HEK293 (cell line): ENCODE measurements around the gene CRYBG1.

Source experiments
- CTCF ChIA-PET: fragments of 350-600 bp; formaldehyde crosslinking; extraction: SDS; loops from one replicate; lab custom pipeline; 2021; ENCODE audit warnings: antibody characterized with exemption; lab: Yijun Ruan, JAX
- POLR2A ChIA-PET: fragments of 300-600 bp; formaldehyde crosslinking; extraction: SDS; loops from one replicate; lab custom pipeline; 2020; ENCODE audit warnings: antibody characterized with exemption, inconsistent platforms; lab: Yijun Ruan, JAX
- H3K27ac ChIP-seq: fragments of 200-500 bp; sonication (Bioruptor generic); 2 replicates; pipeline ENCODE4 v1.5.1; 2014; ENCODE audit warnings: low read depth, low read length, control low read depth, inconsistent platforms; ENCODE audit errors: extremely low read depth
- H3K36me3 ChIP-seq, 2 experiments: fragments of 200-500 bp in 1 of 2; sonication (Bioruptor generic) in 1 of 2; 1 replicate in 1 of 2; 2 replicates in 1 of 2; pipeline ENCODE4 v1.5.1; 2014 to 2017; ENCODE audit warnings: inconsistent platforms in 2 of 2, low read length in 2 of 2; ENCODE audit not compliant: control insufficient read depth in 2 of 2, insufficient read depth in 1 of 2
- H3K4me1 ChIP-seq: fragments of 200-500 bp; sonication (Bioruptor generic); 2 replicates; pipeline ENCODE4 v1.5.1; 2014; ENCODE audit warnings: mild to moderate bottlenecking, low read length, inconsistent platforms; ENCODE audit not compliant: control insufficient read depth, insufficient read depth
- H3K4me3 ChIP-seq: 2 replicates; pipeline ENCODE4 v1.5.1; 2011; ENCODE audit warnings: low read depth, mild to moderate bottlenecking, control low read depth, low read length, moderate library complexity
- H3K9me3 ChIP-seq: fragments of 200-500 bp; sonication (Bioruptor generic); 2 replicates; pipeline ENCODE4 v1.5.1; 2014; ENCODE audit warnings: low read depth, low read length, inconsistent platforms; ENCODE audit not compliant: control insufficient read depth, insufficient read depth
- CTCF ChIP-seq: fragments of 450-650 bp; formaldehyde crosslinking; IDR thresholded peaks from 2 replicates; pipeline ENCODE4 v1.5.1; 2016; ENCODE audit warnings: missing biosample characterization, missing genetic modification characterization
- PRDM4 ChIP-seq: fragments of 450-650 bp; formaldehyde crosslinking; IDR thresholded peaks from 2 replicates; pipeline ENCODE4 v1.5.1; 2017; ENCODE audit warnings: missing biosample characterization, missing genetic modification characterization
- REST ChIP-seq: fragments of 450-650 bp; formaldehyde crosslinking; IDR thresholded peaks from 2 replicates; pipeline ENCODE4 v1.5.1; 2016; ENCODE audit warnings: missing biosample characterization, missing genetic modification characterization
- SCRT2 ChIP-seq: fragments of 450-650 bp; formaldehyde crosslinking; IDR thresholded peaks from 2 replicates; pipeline ENCODE4 v1.5.1; 2016; ENCODE audit warnings: missing biosample characterization, missing genetic modification characterization
- ZBTB17 ChIP-seq: fragments of 450-650 bp; formaldehyde crosslinking; IDR thresholded peaks from 2 replicates; pipeline ENCODE4 v1.5.1; 2016; ENCODE audit warnings: missing biosample characterization, missing genetic modification characterization
- ZEB2 ChIP-seq: fragments of 450-650 bp; formaldehyde crosslinking; IDR thresholded peaks from 2 replicates; pipeline ENCODE4 v1.5.1; 2016; ENCODE audit warnings: missing biosample characterization, missing genetic modification characterization
- ZNF174 ChIP-seq: fragments of 450-650 bp; formaldehyde crosslinking; IDR thresholded peaks from 2 replicates; pipeline ENCODE4 v1.5.0; 2017; ENCODE audit warnings: missing biosample characterization, mild to moderate bottlenecking, missing genetic modification characterization
- ZNF2 ChIP-seq: fragments of 450-650 bp; formaldehyde crosslinking; IDR thresholded peaks from 2 replicates; pipeline ENCODE4 v1.5.1; 2016; ENCODE audit warnings: missing biosample characterization, missing genetic modification characterization
- ZNF514 ChIP-seq: fragments of 450-650 bp; formaldehyde crosslinking; IDR thresholded peaks from 2 replicates; pipeline ENCODE4 v1.5.1; 2016; ENCODE audit warnings: missing biosample characterization, missing genetic modification characterization
- ZNF521 ChIP-seq: fragments of 450-650 bp; formaldehyde crosslinking; IDR thresholded peaks from 2 replicates; pipeline ENCODE4 v1.5.1; 2017; ENCODE audit warnings: missing biosample characterization, mild to moderate bottlenecking, missing genetic modification characterization
- ZNF596 ChIP-seq: fragments of 450-650 bp; IDR thresholded peaks from 2 replicates; pipeline ENCODE4 v1.5.0; 2018; ENCODE audit warnings: missing biosample characterization, mild to moderate bottlenecking, missing genetic modification characterization, moderate library complexity
- ZNF639 ChIP-seq: fragments of 450-650 bp; formaldehyde crosslinking; IDR thresholded peaks from 2 replicates; pipeline ENCODE4 v1.5.1; 2016; ENCODE audit warnings: missing biosample characterization, missing genetic modification characterization
- ZNF654 ChIP-seq: fragments of 450-650 bp; formaldehyde crosslinking; IDR thresholded peaks from 2 replicates; pipeline ENCODE4 v1.5.1; 2016; ENCODE audit warnings: low read depth, missing biosample characterization, missing genetic modification characterization
- ZNF658 ChIP-seq: fragments of 450-650 bp; formaldehyde crosslinking; IDR thresholded peaks from 2 replicates; pipeline ENCODE4; 2016; ENCODE audit warnings: missing biosample characterization, missing genetic modification characterization
- ZNF660 ChIP-seq: fragments of 450-650 bp; IDR thresholded peaks from 2 replicates; pipeline ENCODE4 v1.5.1; 2018; ENCODE audit warnings: missing biosample characterization, mild to moderate bottlenecking, missing genetic modification characterization
- ZNF707 ChIP-seq: fragments of 450-650 bp; formaldehyde crosslinking; IDR thresholded peaks from 2 replicates; pipeline ENCODE4 v1.5.1; 2016; ENCODE audit warnings: missing biosample characterization, missing genetic modification characterization
- ZNF791 ChIP-seq: fragments of 450-650 bp; formaldehyde crosslinking; IDR thresholded peaks from 2 replicates; pipeline ENCODE4 v1.5.1; 2016; ENCODE audit warnings: missing biosample characterization, missing genetic modification characterization
- ZSCAN18 ChIP-seq: fragments of 450-650 bp; formaldehyde crosslinking; IDR thresholded peaks from 2 replicates; pipeline ENCODE4 v1.5.1; 2016; ENCODE audit warnings: missing biosample characterization, missing genetic modification characterization
- ZSCAN30 ChIP-seq: fragments of 450-650 bp; IDR thresholded peaks from 2 replicates; pipeline ENCODE4 v1.5.1; 2018; ENCODE audit warnings: missing biosample characterization, mild to moderate bottlenecking, missing genetic modification characterization, moderate library complexity

CRYBG1 gene

GRCh38 chr6:106440546-106440945, 80.0 kb downstream of the CRYBG1 start (continued):
- TF ChIP-seq ZNF707 (tag by site-specific recombination) (no peak), PRDM4 (no peak), ZSCAN30 (tag by site-specific recombination) (no peak), SCRT2 (no peak), ZNF521 (tag by site-specific recombination) (no peak), ZNF514 (no peak)

GRCh38 chr6:106442395-106442794, 81.9 kb downstream of the CRYBG1 start:
- ChIA-PET CTCF (interaction anchor here (0.6 to 11.5 kb wide), 17 partner anchors 8 to 994 kb away, joined by 3 to 291 read pairs (median 7); partner anchors contain the start of gene CRYBG1), POLR2A (interaction anchor here (0.8 to 1.4 kb wide), 2 partner anchors 112 to 124 kb away, joined by 3 to 5 read pairs; no protein-coding TSS in a partner anchor)
- H3K4me3 ChIP-seq: no peak overlapping the region
- no peaks in the 10 kb centered on the region for H3K9me3 ChIP-seq
- TF ChIP-seq REST (no peak), SCRT2 (peak; percentile 55)
- peaks cover 6% of the 10 kb centered on the region; the same call in 1 of the 2 replicates for H3K4me1 ChIP-seq
- H3K36me3 ChIP-seq: no peaks in the 10 kb centered on the region
- H3K27ac ChIP-seq: no peak overlapping the region

GRCh38 chr6:106444777-106445507, 84.4 kb downstream of the CRYBG1 start:
- TF ChIP-seq ZNF596 (tag by site-specific recombination) (no peak), ZSCAN18 (no peak), ZNF791 (no peak), ZNF658 (tag by site-specific recombination) (no peak), ZNF639 (tag by site-specific recombination) (0 out of 2 replicates have a peak, but pooled peaks have one; percentile 18), ZNF654 (tag by site-specific recombination) (peak; percentile 88), ZNF660 (tag by site-specific recombination) (no peak), ZEB2 (tag by site-specific recombination) (peak; percentile 54; the same call in 1 of the 2 replicates), ZBTB17 (tag by site-specific recombination) (peak; percentile 37; the same call in 1 of the 2 replicates), CTCF (tag by site-specific recombination) (peak; percentile 60), ZNF2 (tag by site-specific recombination) (peak; percentile 61; the same call in 1 of the 2 replicates), ZNF174 (no peak)
- Histone ChIP-seq H3K27ac (no peak overlapping the region), H3K4me3 (no peak overlapping the region), H3K36me3 (no peaks in the 10 kb centered on the region), H3K9me3 (no peaks in the 10 kb centered on the region), H3K4me1 (peaks cover 6% of the 10 kb centered on the region; the same call in 1 of the 2 replicates)
- CTCF ChIA-PET: interaction anchor here (0.5 to 11.5 kb wide), 59 partner anchors 8 to 1013 kb away, joined by 3 to 291 read pairs (median 4); partner anchors contain the start of gene CRYBG1
- POLR2A ChIA-PET: no interaction called here
